ENCODE measurements around the gene EPHA8.

The EPHA8 gene

DNA sequence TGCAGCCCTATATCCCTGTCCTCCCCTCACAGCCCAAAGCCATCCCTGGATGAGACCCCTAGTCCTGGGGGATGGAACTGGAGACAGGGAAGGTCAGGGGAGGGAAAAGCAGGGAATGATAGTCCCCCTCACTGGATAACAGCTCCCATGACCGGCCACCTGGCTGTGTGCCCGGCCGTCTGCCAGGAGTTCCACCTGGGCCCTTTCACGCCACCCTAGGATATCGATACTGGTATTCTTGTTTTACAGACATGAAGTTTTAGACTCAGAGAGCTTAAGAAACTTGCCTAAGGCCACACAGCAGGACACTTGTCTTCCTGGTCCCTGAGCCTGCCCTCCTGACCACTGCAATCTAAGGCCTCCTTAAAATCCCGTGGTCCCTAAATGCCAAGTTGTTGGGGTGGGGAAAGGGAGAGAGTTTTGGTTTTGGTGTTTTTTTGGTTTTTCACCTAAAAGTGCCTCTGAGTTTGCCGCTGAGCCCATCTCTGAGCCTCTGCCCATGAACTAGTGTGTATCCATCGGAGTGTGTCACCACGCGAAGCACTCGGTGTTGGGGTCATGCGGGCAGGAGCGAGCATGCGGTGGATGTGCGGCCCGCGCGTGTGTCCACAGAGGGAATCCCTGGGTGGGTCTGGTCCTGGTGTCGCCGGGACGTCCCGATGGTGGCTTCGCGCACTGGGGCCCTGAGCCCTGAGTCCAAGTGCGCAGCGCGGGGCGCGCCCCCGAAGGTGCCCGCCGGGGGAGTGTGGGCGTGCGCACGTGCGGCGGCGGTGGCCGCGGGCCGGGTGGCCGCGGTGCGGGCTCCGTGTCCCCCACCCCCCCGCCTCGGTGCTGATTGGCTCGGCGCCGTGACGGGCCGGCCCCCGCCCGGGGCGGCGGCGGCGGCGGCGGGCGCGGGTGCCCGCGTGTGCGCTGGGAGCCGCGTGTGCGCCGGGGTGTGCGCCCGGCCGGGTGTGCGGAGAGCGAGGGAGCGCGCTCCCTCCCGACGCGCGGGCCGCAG lies at the start of gene EPHA8:
EPHA8 (plus strand) TSS at position 906 of the 1,000 bp plus-strand sequence. CDS start 147 bp downstream, outside the sequence.
- Histone ChIP-seq H3K4me3 (ENCODE audit: low read depth, low read length) (peak within 1 kb of the TSS; percentile 12), H3K36me3 (ENCODE audit: control insufficient read depth in 2 of 2, insufficient read depth in 1 of 2, low read length in 2 of 2) (no peaks in the 10 kb centered on the region), H3K4me1 (ENCODE audit: control insufficient read depth, insufficient read depth, low read length) (no peaks in the 10 kb centered on the region), H3K27ac (ENCODE audit: extremely low read depth, low read depth, low read length) (no peak within 1 kb of the TSS), H3K9me3 (ENCODE audit: control insufficient read depth, insufficient read depth, low read depth, low read length) (no peaks in the 10 kb centered on the region)
- ChIA-PET POLR2A (no interaction called here), CTCF (interaction anchor here (0.6 kb wide), 1 partner anchor 78 kb away, joined by 3 read pairs; no protein-coding TSS in a partner anchor)
- TF ChIP-seq ZNF221 (tag by site-specific recombination; IDR thresholded peaks at IDR 0.05; ENCODE audit: borderline replicate concordance), result no peak
- TF ChIP-seq ZNF610 (tag by site-specific recombination; IDR thresholded peaks at IDR 0.05; ENCODE audit: borderline replicate concordance), result no peak
- 0 out of 2 replicates have a peak, but pooled peaks have one; percentile 19 for TF ChIP-seq SP7 (tag by site-specific recombination; IDR thresholded peaks at IDR 0.05)
- TF ChIP-seq ZNF596 (tag by site-specific recombination; IDR thresholded peaks at IDR 0.05), result 0 out of 2 replicates have a peak, but pooled peaks have one; percentile 10
- TF ChIP-seq, protein P1, sequence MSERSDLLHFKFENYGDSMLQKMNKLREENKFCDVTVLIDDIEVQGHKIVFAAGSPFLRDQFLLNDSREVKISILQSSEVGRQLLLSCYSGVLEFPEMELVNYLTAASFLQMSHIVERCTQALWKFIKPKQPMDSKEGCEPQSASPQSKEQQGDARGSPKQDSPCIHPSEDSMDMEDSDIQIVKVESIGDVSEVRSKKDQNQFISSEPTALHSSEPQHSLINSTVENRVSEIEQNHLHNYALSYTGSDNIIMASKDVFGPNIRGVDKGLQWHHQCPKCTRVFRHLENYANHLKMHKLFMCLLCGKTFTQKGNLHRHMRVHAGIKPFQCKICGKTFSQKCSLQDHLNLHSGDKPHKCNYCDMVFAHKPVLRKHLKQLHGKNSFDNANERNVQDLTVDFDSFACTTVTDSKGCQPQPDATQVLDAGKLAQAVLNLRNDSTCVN (tag by site-specific recombination; optimal IDR thresholded peaks at IDR 0.05), result peak; percentile 63
- TF ChIP-seq ZBTB48 (tag by site-specific recombination; IDR thresholded peaks at IDR 0.05), result peak; percentile 33; the same call in 1 of the 2 replicates
- no peak for TF ChIP-seq ZNF132 (tag by site-specific recombination; IDR thresholded peaks at IDR 0.05; ENCODE audit: borderline replicate concordance)
- peak; percentile 53 for TF ChIP-seq ZBTB8A (tag by site-specific recombination; IDR thresholded peaks at IDR 0.05)
- TF ChIP-seq, protein P2, sequence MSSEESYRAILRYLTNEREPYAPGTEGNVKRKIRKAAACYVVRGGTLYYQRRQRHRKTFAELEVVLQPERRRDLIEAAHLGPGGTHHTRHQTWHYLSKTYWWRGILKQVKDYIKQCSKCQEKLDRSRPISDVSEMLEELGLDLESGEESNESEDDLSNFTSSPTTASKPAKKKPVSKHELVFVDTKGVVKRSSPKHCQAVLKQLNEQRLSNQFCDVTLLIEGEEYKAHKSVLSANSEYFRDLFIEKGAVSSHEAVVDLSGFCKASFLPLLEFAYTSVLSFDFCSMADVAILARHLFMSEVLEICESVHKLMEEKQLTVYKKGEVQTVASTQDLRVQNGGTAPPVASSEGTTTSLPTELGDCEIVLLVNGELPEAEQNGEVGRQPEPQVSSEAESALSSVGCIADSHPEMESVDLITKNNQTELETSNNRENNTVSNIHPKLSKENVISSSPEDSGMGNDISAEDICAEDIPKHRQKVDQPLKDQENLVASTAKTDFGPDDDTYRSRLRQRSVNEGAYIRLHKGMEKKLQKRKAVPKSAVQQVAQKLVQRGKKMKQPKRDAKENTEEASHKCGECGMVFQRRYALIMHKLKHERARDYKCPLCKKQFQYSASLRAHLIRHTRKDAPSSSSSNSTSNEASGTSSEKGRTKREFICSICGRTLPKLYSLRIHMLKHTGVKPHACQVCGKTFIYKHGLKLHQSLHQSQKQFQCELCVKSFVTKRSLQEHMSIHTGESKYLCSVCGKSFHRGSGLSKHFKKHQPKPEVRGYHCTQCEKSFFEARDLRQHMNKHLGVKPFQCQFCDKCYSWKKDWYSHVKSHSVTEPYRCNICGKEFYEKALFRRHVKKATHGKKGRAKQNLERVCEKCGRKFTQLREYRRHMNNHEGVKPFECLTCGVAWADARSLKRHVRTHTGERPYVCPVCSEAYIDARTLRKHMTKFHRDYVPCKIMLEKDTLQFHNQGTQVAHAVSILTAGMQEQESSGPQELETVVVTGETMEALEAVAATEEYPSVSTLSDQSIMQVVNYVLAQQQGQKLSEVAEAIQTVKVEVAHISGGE (tag by site-specific recombination; conservative IDR thresholded peaks at IDR 0.05; ENCODE audit: low read depth), result no peak
- TF ChIP-seq ZNF335 (tag by site-specific recombination; conservative IDR thresholded peaks at IDR 0.05), result peak; percentile 39
- no peak for TF ChIP-seq ZNF184 (tag by site-specific recombination; IDR thresholded peaks at IDR 0.05)
- TF ChIP-seq ZNF624 (tag by site-specific recombination; IDR thresholded peaks at IDR 0.05), result no peak
- TF ChIP-seq, protein P3, sequence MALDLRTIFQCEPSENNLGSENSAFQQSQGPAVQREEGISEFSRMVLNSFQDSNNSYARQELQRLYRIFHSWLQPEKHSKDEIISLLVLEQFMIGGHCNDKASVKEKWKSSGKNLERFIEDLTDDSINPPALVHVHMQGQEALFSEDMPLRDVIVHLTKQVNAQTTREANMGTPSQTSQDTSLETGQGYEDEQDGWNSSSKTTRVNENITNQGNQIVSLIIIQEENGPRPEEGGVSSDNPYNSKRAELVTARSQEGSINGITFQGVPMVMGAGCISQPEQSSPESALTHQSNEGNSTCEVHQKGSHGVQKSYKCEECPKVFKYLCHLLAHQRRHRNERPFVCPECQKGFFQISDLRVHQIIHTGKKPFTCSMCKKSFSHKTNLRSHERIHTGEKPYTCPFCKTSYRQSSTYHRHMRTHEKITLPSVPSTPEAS (tag by site-specific recombination; IDR thresholded peaks at IDR 0.05), result no peak
- no peak for TF ChIP-seq ZNF16 (tag by site-specific recombination; IDR thresholded peaks at IDR 0.05; ENCODE audit: low read depth)
- no peak for TF ChIP-seq SP2 (tag by site-specific recombination; IDR thresholded peaks at IDR 0.05)
- TF ChIP-seq ZIC2 (tag by site-specific recombination; IDR thresholded peaks at IDR 0.05), result peak; percentile 39
- TF ChIP-seq ZSCAN30 (tag by site-specific recombination; IDR thresholded peaks at IDR 0.05), result peak; percentile 55; the same call in 1 of the 2 replicates
- TF ChIP-seq ZBTB21 (tag by site-specific recombination; IDR thresholded peaks at IDR 0.05), result no peak
- 0 out of 2 replicates have a peak, but pooled peaks have one; percentile 26 for TF ChIP-seq GLIS1 (tag by site-specific recombination; IDR thresholded peaks at IDR 0.05)
- peak; percentile 59 for TF ChIP-seq ZFHX2 (tag by site-specific recombination; conservative IDR thresholded peaks at IDR 0.05)
- no peak for TF ChIP-seq ZNF530 (tag by site-specific recombination; IDR thresholded peaks at IDR 0.05; ENCODE audit: low read depth)
- no peak for TF ChIP-seq PRDM4 (tag by site-specific recombination; IDR thresholded peaks at IDR 0.05)
- no peak for TF ChIP-seq ZNF26 (tag by site-specific recombination; IDR thresholded peaks at IDR 0.05)
- no peak for TF ChIP-seq ZNF843 (tag by site-specific recombination; IDR thresholded peaks at IDR 0.05)
- TF ChIP-seq MZF1 (tag by site-specific recombination; IDR thresholded peaks at IDR 0.05; ENCODE audit: borderline replicate concordance), result no peak
- no peak for TF ChIP-seq ZNF544 (tag by site-specific recombination; IDR thresholded peaks at IDR 0.05)
- 0 out of 2 replicates have a peak, but pooled peaks have one; percentile 14 for TF ChIP-seq EGR2 (tag by site-specific recombination; IDR thresholded peaks at IDR 0.05; ENCODE audit: low read depth)
- no peak for TF ChIP-seq KLF16 (tag by site-specific recombination; IDR thresholded peaks at IDR 0.05)
